HG03565 (cell line): ENCODE measurements around the gene C1QL1.
A peak's percentile ranks its signal among the peaks of the same experiment; 100 is the strongest.

Experiments
- ATAC-seq: cut with Tn5 transposase; IDR thresholded peaks from one replicate; pipeline ENCODE4 v1.9.1; 2021; ENCODE audit warnings: mild to moderate bottlenecking, moderate library complexity; ENCODE audit not compliant: unreplicated experiment

The C1QL1 gene

DNA sequence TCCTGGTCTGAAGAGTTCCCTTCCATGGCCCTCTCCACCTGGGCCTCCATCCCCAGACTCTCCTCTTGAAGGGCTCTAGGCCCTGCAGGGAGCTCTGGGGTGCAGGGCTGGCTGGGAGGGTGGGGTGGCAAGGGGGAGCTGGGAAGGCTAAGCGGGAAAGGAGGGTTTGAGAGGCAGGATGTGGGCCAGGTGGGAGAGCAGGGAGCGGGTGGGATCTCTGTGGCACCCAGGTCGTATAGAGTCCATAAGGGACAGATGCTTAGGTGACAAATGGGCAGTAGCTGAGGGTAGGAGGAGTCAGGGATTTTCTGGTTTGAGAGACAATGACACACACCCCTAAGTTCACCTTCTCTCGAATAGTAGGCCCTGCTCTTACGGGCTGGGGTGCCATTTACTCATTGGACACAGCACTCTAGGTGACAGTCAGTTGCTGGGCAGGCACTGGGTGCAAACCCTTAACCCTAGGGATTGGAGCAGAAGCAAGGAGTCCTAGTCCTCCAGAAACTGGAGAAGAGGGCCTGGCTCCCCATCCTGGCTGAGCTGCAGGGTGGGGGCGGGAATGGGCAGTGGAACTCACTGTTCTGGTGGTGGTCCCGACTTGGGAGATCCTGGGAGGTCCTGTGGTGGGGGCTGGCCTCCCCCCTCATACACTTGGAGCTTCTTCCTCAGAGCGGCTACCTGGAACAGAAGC, 35.9 kb downstream of the C1QL1 start:
- ATAC-seq = no peak

DNA sequence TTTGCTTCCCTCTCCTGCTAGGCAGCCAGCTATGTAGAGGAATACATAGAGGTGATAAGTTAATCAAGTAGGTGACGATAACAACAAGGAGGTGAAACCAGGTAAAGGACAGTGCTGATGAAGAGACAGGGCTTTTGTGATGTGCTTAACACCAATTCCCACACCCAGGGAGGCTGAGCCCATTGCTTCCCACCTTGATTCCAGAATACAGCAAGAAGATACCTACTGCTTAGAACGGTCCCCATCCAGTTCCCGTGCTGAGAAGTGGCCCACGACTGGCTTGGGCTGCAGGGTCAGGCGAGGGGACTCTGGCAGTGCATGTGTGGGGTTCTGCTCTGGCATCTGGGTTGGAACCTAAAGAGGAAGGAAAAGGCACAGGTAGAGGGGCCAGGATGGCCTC, 36.7 kb downstream of the C1QL1 start:
- ATAC-seq = no peak

DNA sequence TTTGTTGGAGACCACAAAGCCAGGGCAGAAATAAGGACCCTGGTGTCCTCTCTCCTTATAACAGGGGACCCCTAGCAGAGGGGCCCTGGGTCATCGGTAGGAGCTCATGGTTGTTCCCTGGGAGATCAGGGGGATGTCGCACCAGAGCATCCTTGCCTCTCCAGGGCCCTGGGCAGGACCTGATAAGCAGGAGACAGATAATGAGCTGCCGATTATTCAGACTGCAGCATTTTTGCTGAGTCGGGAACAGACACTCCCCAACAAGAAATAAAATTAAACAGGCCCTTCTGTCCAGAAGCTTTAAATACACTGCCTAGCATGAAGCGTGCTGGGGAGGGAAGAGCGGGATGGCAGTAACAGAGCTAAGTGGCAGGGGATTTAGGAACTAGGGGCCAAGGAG, 37.4 kb downstream of the C1QL1 start:
- ATAC-seq = no peak

DNA sequence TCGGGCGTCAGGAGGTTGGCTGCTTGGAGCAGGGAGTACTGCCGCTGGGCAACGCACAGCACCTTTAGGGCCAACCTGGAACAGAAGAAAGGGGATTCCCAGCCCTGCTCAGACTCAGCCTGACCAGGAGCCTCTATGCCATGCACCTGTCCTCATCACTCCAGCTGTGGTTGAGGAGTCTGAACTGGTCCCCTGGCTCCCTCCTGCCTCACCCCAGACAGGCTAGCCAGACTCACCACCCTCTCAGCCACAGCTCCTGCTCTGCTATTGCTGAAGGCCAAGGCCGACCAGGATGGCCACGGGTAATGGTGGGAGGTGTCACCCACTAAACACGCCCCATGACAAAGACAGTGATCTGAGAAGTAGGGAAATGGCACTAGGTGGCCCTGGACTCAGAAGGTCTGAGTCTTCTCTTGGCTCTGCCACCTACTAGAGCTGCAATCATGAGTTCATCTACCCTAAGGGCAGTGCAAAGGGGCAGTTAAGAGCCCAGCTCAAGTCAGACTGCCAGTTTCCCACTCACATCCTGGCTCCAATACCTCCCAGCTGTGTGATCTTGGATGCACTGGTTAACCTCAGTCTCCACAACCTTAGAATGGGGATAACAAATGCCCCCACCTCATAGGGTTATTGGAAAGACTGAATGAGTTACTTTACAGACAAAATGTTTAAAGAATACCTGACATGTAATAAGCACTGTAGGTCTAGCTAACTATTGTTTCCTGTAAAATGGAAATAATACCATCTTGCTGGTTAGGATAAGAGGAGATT, 39.0 kb downstream of the C1QL1 start:
- ATAC-seq = no peak

DNA sequence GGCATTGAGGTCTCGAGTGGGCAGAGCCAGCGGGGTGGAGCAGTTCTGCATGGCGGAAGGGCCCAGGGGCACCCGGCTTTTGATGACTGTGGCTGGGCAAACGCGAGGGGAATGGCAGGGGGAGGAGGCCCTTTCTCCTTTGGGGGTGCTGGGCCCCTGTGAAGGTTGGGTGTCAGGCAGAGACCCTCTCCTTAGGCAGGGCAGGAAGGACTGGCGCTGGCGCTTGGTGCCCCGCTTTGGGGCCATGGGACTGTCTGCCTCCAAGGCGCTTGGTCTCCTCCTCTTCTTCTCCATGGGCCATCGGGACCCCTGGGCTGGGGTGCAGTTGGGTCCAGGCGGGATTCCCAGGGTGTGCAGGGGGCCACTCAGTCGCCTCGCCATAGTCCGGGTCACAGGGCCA, 40.0 kb downstream of the C1QL1 start:
- no peak for ATAC-seq

DNA sequence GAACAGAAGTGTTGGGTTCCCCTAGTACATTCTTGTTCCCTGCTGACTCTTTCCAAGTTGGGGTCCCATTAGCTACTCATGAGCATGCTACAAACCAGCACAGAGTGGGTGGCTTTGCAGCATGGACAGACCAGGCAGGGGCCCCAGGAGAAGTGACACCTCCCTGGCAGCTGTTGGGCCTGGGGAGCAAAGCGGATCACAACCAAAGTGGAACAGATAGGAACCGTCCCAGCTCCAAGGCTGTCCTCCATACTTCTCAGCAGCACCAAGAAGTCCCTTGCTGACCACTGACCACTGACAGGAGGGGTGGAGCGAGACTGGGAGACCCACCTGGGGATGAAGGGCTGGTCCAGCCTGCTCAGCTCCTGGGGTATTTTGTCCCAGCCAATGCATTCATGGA, 40.4 kb downstream of the C1QL1 start:
- ATAC-seq = no peak

DNA sequence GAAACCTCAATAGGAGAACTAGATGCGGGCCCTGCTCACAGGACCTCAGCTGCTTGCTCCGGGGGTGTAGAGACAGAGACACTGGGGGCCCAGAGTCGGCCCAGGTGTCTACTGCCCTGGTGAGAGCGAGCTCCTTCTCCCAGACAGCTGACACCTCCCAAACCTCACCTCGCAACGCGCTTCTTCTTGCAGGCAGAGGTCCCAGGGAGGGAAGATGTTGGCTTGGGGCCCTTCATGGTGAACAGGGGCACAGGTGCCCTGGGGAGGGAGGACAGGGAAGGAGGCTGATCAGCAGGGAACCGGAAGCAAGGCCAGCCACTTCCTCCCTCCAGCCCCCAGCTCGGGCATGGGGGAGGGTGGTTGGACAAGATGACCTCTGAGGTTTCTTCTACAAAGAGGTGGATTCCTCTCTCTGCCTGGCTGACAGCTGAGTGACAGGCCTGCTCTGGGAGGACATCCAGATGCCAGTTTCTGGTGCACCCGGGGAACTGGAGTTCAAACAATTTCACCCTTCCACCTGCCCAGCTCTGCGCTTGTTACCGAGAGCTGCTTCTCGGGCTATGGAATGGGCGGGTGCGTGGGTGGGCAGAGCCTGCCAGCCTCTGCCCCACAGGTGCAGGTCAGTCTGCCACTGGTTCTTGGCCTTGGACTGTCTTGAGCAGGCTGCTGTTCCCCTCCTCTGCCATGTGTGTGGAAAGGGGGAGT, 41.1 kb downstream of the C1QL1 start:
- no peak for ATAC-seq

DNA sequence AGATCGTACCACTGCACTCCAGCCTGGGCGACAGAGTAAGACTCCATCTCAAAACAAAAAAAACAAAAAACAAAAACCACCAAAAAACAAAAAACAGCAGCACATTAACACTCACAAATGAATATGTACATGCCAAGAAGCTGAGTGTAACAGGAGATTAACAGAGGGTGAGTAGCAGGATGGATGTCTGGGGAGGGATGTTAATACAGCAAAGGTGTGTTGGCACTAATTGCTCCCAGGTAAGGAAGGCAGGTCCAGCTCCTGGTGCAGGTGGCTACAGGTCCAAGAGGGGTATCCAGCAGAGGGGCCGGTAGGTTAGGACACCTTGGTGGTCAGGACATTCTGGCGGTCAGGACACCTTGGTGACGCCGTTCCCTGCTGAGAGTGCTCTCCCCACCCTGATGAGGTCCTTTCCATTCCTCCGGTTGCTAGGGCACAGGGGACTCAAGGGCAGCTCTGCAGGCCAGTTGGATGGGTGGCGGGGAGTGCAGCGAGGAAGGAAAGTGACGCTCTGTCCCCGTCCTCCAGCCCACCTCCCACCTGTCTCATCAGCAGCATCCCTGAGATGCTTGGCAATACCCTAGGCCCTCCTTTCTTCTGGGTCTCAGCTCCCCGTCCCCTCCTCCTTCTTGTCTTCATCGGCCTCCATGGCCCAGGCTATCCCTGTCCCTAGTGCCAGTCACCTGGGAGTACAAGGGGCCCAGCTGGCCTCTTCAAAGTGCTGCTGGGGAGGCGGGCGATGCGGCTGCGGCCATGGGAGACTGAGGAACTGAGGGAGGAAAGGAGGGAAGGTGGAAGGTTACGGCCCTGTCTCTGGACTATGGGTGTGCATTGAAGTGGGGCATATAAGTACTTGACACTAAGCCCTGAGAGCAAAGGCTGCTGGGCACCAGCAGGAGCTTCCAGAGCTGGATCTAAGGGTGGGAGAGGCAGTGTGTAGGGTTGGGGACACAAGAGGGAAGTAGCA, 42.1 kb downstream of the C1QL1 start:
- no peak for ATAC-seq

DNA sequence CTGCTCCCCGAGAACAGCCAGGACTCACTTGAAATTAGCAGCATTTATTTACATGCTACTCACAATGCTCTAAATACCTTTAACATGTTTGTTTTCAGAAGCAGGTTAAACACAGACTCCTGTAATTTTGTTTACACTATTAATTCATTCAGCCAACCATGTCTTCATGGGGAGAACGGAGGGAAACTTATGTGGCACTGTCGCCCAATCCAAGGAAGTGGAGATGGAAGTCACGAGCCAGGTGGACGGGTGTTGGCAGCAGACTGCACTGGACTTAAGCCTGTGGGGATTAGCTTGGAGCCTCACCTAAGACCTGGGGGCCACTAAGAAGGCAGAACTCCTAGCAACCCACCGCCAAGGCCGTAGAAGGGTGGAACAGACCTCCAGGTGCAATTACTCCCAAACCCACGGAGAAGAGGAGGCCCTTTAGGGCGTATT, 44.0 kb downstream of the C1QL1 start:
- no peak for ATAC-seq

DNA sequence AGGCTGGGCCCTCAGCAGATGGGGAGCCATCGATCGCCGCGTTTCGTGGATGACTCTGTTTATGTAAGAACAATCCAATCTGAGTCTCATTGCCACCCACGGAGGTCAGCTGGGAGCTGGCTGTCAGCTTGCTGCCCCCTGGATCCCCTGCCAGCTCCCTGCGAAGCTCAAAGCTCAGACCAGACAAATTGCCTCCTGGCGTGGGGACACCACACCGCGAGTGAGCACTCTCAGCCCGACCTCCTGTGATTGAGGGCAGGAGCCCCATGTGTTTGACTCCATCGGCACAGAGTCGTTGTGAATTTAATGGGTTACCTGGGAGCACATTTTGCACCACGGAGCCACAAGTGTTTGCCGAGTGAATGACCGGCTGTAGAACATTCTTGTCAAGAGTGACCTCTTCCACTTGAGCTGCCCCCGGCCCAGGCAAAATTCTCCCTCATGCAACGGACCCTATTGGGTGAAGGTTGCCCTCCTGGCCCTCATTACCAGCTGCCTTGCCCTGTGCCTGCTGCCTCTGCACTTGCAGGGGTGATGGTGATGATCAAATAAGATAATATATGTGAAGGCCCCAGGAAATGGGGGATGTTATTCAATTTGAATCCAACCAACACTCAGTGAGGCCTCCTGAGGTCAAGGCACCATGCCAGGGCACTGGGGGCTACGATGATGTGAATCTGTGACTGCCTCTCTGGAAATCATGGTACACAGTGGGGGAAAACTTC, 45.2 kb downstream of the C1QL1 start:
- no peak for ATAC-seq

DNA sequence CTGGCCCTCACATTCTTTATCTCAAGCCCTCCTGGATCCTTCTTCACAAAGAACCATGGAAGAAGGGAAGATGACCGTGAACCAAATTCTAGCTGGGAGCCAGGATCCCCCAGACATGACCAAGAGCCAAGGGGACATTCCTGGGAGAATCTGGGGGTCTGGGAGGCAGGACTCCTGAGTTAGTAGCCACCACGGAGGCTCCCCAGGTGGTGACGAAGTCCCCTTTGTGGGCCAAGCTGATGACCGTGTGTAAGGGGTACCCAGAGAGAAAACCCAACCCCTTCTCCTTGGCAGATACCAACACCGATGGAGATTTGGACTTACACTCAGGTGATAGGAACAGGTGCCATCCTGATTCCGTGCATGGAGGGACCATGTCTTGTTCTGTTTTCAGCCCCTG, 46.0 kb downstream of the C1QL1 start:
- no peak for ATAC-seq

DNA sequence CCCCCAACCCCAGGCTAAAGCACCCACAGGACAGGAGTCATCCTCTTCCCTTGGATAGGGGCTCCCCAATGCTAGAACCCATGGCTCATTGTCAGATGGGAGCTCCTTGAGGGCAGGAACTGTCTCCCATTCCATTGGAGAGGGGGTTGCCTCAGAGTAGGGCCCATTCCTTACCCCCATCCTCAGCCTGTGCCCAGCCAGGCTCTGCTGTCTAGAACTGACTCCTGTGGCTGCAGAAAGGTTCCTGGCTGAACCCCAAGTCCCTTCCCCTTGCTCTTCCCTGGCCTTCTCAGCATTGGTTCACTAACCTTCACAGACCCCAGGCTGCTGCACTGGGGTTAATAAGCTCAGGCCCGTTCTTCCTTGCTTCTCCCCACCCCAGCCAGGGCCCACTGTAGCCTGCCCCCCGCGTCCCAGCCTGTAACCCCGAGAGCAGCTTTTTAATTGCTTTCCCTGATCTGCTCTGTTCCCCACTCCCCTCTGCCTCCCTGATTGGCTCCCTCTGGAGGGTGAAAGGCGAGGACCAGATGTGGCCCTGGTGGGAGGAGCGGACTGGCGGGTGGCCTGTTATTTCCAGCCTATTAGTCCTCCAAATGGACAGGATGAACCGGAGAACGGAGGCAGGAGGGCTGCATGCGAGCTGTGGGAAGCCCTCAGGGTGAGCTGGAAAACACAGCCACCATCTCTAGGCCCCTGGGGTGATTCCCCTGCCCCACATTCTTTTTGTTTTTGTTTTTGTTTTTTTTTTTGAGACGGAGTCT, 46.8 kb downstream of the C1QL1 start:
- no peak for ATAC-seq

DNA sequence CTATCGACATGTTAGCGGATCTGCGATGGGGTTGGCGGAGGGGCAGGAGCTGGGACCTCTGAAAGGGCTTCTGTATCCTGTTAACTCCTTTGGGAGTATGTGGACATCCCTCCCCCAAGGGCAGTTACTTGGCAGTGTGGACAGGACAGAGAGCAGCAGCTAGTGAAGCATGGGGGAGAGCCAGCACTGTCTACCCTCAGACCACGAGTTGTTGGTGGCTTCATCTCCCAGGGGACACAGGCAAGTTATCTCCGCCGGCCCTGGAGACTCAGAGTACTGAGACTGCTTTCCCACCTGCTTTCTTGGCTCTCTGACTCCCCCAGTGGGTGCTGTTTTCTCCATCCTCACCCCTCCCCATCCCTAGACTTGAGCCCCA, 47.5 kb downstream of the C1QL1 start:
- no peak for ATAC-seq

DNA sequence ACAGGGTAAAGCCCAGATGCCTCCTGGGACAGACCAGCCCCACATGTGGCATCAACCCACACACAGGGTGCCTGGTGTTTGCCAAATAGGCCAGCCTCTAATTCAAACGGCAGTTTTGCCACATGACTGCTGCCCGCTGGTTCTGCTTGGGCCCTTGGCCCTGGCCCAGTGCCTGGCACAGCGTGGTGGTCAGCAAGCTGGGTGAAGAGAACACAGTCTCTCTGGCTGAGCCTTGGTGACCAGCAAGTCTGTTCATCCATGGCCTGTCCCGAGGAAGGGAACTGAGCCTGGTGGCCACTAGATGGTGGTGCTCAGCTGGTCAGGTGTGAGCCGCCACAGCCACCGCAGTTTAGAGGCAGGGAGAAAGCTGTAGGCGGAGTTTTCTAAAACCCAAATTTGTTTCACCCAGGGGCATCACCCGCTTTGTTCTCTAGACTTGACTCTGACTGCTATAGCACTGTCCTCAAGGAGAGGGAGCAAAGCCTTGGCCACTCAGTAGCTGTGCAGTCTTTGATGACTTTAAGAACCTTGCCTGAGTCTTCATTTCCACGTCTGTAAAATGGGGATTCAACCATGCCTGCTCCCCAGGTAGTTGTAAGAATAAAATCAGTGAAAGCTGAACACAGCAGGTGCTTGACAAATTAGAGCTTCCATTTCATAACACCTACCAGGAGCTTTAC, 48.1 kb downstream of the C1QL1 start:
- ATAC-seq = peak; percentile 86

DNA sequence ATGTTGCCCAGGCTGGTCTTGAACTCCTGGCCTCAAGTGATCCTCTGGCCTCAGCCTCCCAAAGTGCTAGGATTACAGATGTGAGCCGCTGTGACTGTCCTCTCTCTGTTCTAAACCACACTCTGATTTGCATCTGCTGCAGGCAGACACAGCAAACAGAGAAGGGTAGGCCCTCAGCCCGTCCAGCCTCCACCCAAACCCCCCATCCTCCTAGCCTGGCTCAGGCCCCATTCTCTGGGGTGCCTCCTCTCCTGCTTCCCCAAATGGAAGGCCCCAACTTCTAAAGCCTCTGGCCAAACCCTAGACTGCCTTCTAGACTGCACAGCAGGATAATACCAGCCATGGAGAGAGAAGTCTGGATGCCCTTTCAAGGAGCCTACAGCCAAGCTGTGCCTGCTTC, 48.7 kb downstream of the C1QL1 start:
- no peak for ATAC-seq

DNA sequence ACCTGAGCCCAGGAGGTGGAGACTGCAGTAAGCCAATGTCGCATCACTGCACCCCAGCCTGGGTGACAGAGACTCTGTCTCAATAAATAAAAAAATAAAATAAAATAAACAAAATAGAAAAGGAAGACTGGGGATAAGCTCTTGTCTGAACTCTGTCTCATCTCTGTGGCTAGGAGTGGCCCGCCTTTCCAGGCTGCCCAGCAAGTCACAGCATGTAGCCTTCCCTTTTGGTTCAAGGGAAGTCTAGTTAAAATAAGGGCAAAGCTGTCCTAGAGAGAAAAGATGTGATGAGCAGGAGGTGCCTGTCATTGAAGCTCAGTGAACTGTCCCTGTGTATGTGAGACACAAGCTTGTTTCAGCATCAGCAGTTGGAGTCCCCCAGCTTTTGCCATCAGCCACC, 50.1 kb downstream of the C1QL1 start:
- no peak for ATAC-seq

DNA sequence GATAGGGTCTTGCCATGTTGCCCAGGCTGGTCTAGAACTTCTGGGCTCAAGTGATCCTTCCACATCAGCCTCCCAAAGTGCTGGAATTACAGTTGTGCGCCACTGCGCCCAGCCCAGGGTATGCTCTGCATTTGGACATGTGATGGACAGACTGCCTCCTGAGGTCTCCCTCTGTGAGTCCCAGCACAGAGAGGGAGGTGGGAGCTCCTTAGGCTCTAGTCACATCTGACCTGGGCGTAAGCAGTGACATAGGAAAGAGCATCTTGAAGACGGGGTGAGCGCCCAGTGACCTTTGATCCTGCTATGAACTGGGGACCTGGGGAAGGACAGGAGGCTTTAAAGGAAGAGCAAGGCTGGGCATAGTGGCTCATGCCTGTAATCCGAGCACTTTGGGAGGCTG, 50.6 kb downstream of the C1QL1 start:
- ATAC-seq = no peak

DNA sequence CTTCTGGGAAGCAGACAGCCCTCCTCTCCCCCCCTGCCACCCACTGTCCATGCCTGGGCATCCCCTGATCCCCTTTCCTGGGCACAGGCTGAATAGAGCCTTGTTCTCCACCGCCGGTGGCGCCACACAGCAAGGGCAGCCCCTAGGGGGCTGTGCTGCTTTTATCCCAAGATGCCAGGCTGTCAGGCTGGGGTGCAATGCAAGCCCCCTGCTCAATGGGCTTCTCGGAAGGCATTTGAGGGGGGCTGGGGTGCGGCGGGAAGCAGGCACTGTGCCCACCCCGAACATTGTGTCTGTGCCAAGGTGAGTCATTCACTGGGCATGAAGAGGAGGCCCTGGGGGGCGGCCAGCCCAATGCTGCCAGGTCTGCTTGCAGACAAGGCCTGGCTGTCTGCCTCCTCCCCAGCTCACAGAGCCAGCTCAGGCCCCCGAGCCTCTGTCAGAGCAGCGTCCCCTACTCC, 51.3 kb downstream of the C1QL1 start:
- no peak for ATAC-seq
